HL-60 (cell line): ENCODE measurements around the gene THOC6.

ENCODE experiments used
- CTCF ChIP-seq: IDR thresholded peaks from one replicate; pipeline ENCODE4 v1.5.1; 2011; ENCODE audit warnings: low read length, control low read depth, inconsistent platforms; ENCODE audit not compliant: insufficient read depth
- POLR2AphosphoS5 ChIP-seq: IDR thresholded peaks from 2 replicates; pipeline ENCODE4 v1.6.1; 2012; ENCODE audit warnings: low read depth

GRCh38 chr16:2977440-2977839, 46.4 kb upstream of the THOC6 start:
- TF ChIP-seq CTCF: no peak
- no peak for TF ChIP-seq POLR2AphosphoS5
